A549 (cell line): Measurements from ENCODE around the gene AKR7A2. TPM values are rescaled to one million over a fixed set of nuclear protein-coding genes. Genes with fewer than 3 reads are reported as not detected.

Experiments
- ATAC-seq, 2 experiments: fragments of 200-7000 bp in 1 of 2; fragments of >200 bp in 1 of 2; cut with Nextera tagmentation in 1 of 2; cut with Tn5 transposase in 1 of 2; 3 replicates each; pipeline versions ENCODE4 v1.8.0 to v1.9.1; 2018 to 2020; ENCODE audit warnings: mild to moderate bottlenecking in 1 of 2, moderate library complexity in 1 of 2
- CTCF ChIA-PET: fragments of 300-600 bp; sonication (Branson Sonifier 250); formaldehyde crosslinking; extraction: SDS; loops from one replicate; lab custom pipeline; 2021; ENCODE audit warnings: antibody characterized with exemption, inconsistent platforms; lab: Yijun Ruan, JAX
- POLR2A ChIA-PET: fragments of 350-600 bp; formaldehyde crosslinking; extraction: SDS; loops from one replicate; lab custom pipeline; 2021; ENCODE audit warnings: antibody characterized with exemption, inconsistent platforms; lab: Yijun Ruan, JAX
- DNase-seq, 2 experiments: peaks; one replicate each; pipeline versions ENCODE4 v3.0.0 to v3.0.0-alpha.2; 2011 to 2016; ENCODE audit warnings: low read depth in 1 of 2, low spot score in 1 of 2
- FAIRE-seq: peaks from 2 replicates; lab custom pipeline; 2011; peaks lifted over from hg19 to GRCh38; lab: Jason Lieb, UNC
- H3K27ac ChIP-seq, 2 experiments: fragments of >200 bp; sonication (Bioruptor Twin); formaldehyde crosslinking; 3 replicates each; pipeline ENCODE4 v1.5.1; 2016 to 2017
- H3K4me1 ChIP-seq: fragments of >200 bp; sonication (Bioruptor Twin); formaldehyde crosslinking; 3 replicates; pipeline ENCODE4 v1.6.1; 2016
- H3K4me2 ChIP-seq: fragments of >200 bp; sonication (Bioruptor Twin); formaldehyde crosslinking; 3 replicates; pipeline ENCODE4 v1.6.1; 2016
- H3K4me3 ChIP-seq: fragments of >200 bp; sonication (Bioruptor Twin); formaldehyde crosslinking; 3 replicates; pipeline ENCODE4 v1.5.1; 2016
- H3K9me3 ChIP-seq: fragments of >200 bp; sonication (Bioruptor Twin); formaldehyde crosslinking; 3 replicates; pipeline ENCODE4 v1.6.1; 2016
- BCL3 ChIP-seq: fragments of >200 bp; sonication (Bioruptor Twin); formaldehyde crosslinking; IDR thresholded peaks from 3 replicates; pipeline ENCODE4 v1.6.1; 2016
- CBX2 ChIP-seq: fragments of 200-600 bp; sonication (generic); IDR thresholded peaks from 2 replicates; pipeline ENCODE4 v1.6.1; 2016; ENCODE audit warnings: low read depth, mild to moderate bottlenecking, borderline replicate concordance
- CHD2 ChIP-seq: fragments of 150-350 bp; IDR thresholded peaks from 2 replicates; pipeline ENCODE4 v1.6.1; 2014; ENCODE audit warnings: low read length; ENCODE audit not compliant: partially characterized antibody
- CHD4 ChIP-seq: fragments of 200-600 bp; sonication (generic); IDR thresholded peaks from 2 replicates; pipeline ENCODE4 v1.6.1; 2016; ENCODE audit warnings: antibody characterized with exemption, mild to moderate bottlenecking, borderline replicate concordance
- HEYL ChIP-seq: fragments of 250-450 bp; sonication (Bioruptor Pico); IDR thresholded peaks from 2 replicates; pipeline ENCODE4 v1.8.0; 2021; ENCODE audit warnings: mild to moderate bottlenecking, moderate library complexity
- HOXA7 ChIP-seq: fragments of 250-450 bp; sonication (Bioruptor Pico); IDR thresholded peaks from 2 replicates; pipeline ENCODE4 v1.5.0; 2020; ENCODE audit warnings: mild to moderate bottlenecking, moderate library complexity
- HOXB13 ChIP-seq: fragments of 250-450 bp; sonication (Bioruptor Pico); IDR thresholded peaks from 2 replicates; pipeline ENCODE4 v1.5.0; 2020; ENCODE audit warnings: low read depth, mild to moderate bottlenecking, moderate library complexity
- JUN ChIP-seq, 2 experiments: fragments of >200 bp; sonication (Bioruptor Twin); formaldehyde crosslinking; IDR thresholded peaks; 2 replicates in 1 of 2; 3 replicates in 1 of 2; pipeline ENCODE4 v1.6.1; 2016 to 2017
- KDM1A ChIP-seq: fragments of 200-600 bp; sonication (generic); IDR thresholded peaks from 2 replicates; pipeline ENCODE4 v1.6.1; 2016; ENCODE audit warnings: low read depth, mild to moderate bottlenecking
- MAX ChIP-seq: IDR thresholded peaks from 2 replicates; pipeline ENCODE4 v1.6.1; 2012
- MAZ ChIP-seq: fragments of 150-350 bp; IDR thresholded peaks from 2 replicates; pipeline ENCODE4 v1.6.1; 2014; ENCODE audit warnings: antibody characterized with exemption, low read depth, low read length, borderline replicate concordance
- NFE2L2 ChIP-seq: fragments of 150-350 bp; conservative IDR thresholded peaks from 2 replicates; pipeline ENCODE4 v1.6.1; 2014; ENCODE audit warnings: low read length
- NPAS2 ChIP-seq: fragments of 250-450 bp; sonication (Bioruptor Pico); IDR thresholded peaks from 2 replicates; pipeline ENCODE4 v1.8.0; 2022; ENCODE audit warnings: mild to moderate bottlenecking, moderate library complexity, borderline replicate concordance
- RAD21 ChIP-seq, 2 experiments: fragments of >200 bp in 1 of 2; sonication (Bioruptor Twin) in 1 of 2; formaldehyde crosslinking in 1 of 2; IDR thresholded peaks in 1 of 2; conservative IDR thresholded peaks in 1 of 2; 2 replicates in 1 of 2; 3 replicates in 1 of 2; pipeline ENCODE4 v1.6.1; 2012 to 2018; ENCODE audit warnings: inconsistent platforms in 1 of 2
- RCOR1 ChIP-seq: fragments of 150-350 bp; IDR thresholded peaks from 2 replicates; pipeline ENCODE4 v1.6.1; 2014; ENCODE audit warnings: antibody characterized with exemption, low read length, low read depth
- RFX5 ChIP-seq: fragments of 450-650 bp; IDR thresholded peaks from 2 replicates; pipeline ENCODE4 v1.7.1; 2014; ENCODE audit warnings: antibody characterized with exemption, mild to moderate bottlenecking, moderate library complexity
- SMC3 ChIP-seq: fragments of >200 bp; sonication (Bioruptor Twin); formaldehyde crosslinking; IDR thresholded peaks from 3 replicates; pipeline ENCODE4 v1.6.1; 2018; ENCODE audit warnings: inconsistent platforms
- TFCP2L1 ChIP-seq: fragments of 250-450 bp; sonication (Bioruptor Pico); IDR thresholded peaks from 2 replicates; pipeline ENCODE4 v1.5.0; 2021; ENCODE audit warnings: mild to moderate bottlenecking
- TP53 ChIP-seq: fragments of 250-450 bp; sonication (Bioruptor Pico); IDR thresholded peaks from 2 replicates; pipeline ENCODE4 v1.5.0; 2021; ENCODE audit warnings: mild to moderate bottlenecking, moderate library complexity
- ZSCAN20 ChIP-seq: fragments of 250-450 bp; sonication (Bioruptor Pico); IDR thresholded peaks from 2 replicates; pipeline ENCODE4 v1.8.0; 2022; ENCODE audit warnings: mild to moderate bottlenecking, moderate library complexity
- WGBS: methylation state at CpG from one replicate; pipeline ENCODE4 v1.1.6; 2017; ENCODE audit errors: missing lambda C conversion rate; 5-methylcytosine and 5-hydroxymethylcytosine counted together
- polyA plus RNA-seq, 4 experiments: library from polyadenylated mRNA; depleted of rRNA in 3 of 4; stranded (reverse); fragments of >200 nt; fragmentation: RNase III in 1 of 4; extraction: RNeasy Plus Mini Kit Qiagen cat#74134 plus additional on column Dnase treatment in 1 of 4; gene quantifications; 2 replicates in 3 of 4; 3 replicates in 1 of 4; pipeline ENCODE4 v1.2.3, GENCODE V29; 2011 to 2017
- TF ChIP-seq, protein P1 (sequence below): fragments of 450-650 bp; IDR thresholded peaks from 2 replicates; pipeline ENCODE4 v1.6.1; 2014; ENCODE audit warnings: antibody characterized with exemption
- TF ChIP-seq, protein P2 (sequence below): fragments of >200 bp; sonication (Bioruptor Twin); formaldehyde crosslinking; IDR thresholded peaks from 2 replicates; pipeline ENCODE4 v1.6.1; 2016
- TF ChIP-seq, protein P3 (sequence below): fragments of 150-350 bp; IDR thresholded peaks from 2 replicates; pipeline ENCODE4 v1.6.1; 2014; ENCODE audit warnings: low read depth, mild to moderate bottlenecking, low read length
- TF ChIP-seq, protein P4 (sequence below): IDR thresholded peaks from 2 replicates; pipeline ENCODE4 v1.6.1; 2012; ENCODE audit warnings: low read depth, borderline replicate concordance
- TF ChIP-seq, protein P5 (sequence below): fragments of >200 bp; sonication (Bioruptor Twin); formaldehyde crosslinking; IDR thresholded peaks from 3 replicates; pipeline ENCODE4 v1.5.1; 2016

The AKR7A2 gene
- polyA plus RNA-seq, 2 of the 4 experiments (the other 2 are of a cell fraction): 22.2 to 31.4 TPM

DNA sequence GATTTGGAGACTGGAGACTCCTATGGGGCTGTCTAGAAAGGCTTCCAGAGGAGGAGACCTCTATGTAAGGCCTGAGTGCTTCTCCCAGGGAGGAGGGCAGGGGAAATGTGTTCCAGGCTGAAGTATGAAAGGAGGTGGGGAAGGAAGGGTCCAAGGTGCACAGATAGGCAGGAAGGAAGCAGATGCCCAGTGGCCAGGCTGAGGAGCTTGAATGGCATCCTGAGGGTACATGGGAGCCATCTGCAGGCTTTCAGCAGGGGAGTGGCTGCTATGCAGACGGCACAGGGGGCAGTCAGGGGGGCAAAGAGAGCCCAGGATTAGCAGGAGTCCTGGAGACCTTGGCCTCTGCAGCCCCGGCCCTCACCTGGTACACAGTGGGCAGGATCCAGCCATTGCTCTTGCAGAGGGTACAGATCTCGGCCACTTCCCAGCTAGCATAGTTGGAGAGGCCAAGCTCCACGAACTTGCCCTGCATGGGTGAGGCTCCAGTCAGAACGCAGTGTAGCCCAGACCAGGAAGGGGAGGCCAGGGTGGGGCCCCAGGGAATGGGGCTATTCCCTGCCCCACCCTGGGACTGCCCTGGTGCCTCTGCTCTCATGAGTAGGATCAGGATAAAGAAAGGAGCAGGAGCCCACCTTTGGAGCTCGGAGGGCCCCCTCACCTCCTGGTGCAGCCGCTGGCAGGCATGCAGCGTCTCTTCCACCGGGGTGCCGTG, 4.0 kb downstream of the AKR7A2 start (continued):
- TF ChIP-seq, protein P1, sequence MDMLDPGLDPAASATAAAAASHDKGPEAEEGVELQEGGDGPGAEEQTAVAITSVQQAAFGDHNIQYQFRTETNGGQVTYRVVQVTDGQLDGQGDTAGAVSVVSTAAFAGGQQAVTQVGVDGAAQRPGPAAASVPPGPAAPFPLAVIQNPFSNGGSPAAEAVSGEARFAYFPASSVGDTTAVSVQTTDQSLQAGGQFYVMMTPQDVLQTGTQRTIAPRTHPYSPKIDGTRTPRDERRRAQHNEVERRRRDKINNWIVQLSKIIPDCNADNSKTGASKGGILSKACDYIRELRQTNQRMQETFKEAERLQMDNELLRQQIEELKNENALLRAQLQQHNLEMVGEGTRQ: no peak

- TF ChIP-seq RFX5: no peak
- TF ChIP-seq MAZ: no peak
- TF ChIP-seq MAX: no peak
- TF ChIP-seq, protein P2, sequence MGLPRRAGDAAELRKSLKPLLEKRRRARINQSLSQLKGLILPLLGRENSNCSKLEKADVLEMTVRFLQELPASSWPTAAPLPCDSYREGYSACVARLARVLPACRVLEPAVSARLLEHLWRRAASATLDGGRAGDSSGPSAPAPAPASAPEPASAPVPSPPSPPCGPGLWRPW: no peak
- no peak for TF ChIP-seq RCOR1
- no peak for TF ChIP-seq RAD21 (conservative IDR thresholded peaks at IDR 0.05 in 1 of 2, IDR thresholded peaks at IDR 0.05 in 1 of 2)
- TF ChIP-seq, protein P3, sequence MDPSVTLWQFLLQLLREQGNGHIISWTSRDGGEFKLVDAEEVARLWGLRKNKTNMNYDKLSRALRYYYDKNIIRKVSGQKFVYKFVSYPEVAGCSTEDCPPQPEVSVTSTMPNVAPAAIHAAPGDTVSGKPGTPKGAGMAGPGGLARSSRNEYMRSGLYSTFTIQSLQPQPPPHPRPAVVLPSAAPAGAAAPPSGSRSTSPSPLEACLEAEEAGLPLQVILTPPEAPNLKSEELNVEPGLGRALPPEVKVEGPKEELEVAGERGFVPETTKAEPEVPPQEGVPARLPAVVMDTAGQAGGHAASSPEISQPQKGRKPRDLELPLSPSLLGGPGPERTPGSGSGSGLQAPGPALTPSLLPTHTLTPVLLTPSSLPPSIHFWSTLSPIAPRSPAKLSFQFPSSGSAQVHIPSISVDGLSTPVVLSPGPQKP: no peak
- peaks cover 8% of the 10 kb centered on the region; the same call in 2 of the 3 replicates for H3K4me1 ChIP-seq
- ATAC-seq: no peak
Measured at GRCh38 chr1:19306941-19307340, 5.0 kb downstream of the AKR7A2 start.

DNA sequence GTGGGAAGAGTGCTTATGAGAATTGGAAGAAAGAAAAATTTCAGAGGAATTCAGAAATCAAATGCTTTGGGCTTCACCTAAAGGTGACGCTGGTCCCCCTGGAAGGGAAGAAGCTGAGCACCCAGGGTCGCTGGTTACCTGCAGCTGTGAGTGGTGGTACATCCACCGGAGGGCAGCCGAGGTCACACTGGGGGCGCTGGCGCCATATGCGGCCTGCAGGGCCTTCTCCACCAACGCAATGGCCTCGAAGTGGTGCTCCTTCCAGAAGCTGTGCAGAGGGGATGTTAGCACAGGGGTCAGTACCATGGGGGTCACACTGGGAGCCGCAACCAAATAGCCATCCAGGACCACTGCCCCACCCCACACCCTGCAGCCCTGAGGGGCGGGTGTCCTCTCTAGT, 6.1 kb downstream of the AKR7A2 start:
- Histone ChIP-seq H3K4me3 (no peak overlapping the region), H3K4me2 (no peak overlapping the region), H3K9me3 (no peaks in the 10 kb centered on the region), H3K27ac (no peak overlapping the region), H3K4me1 (peaks cover 5% of the 10 kb centered on the region; the same call in 2 of the 3 replicates)
- TF ChIP-seq JUN (IDR thresholded peaks at IDR 0.05) (no peak), TP53 (no peak), CHD4 (no peak), CHD2 (no peak), RFX5 (no peak), ZSCAN20 (CRISPR knock-in tag) (no peak), BCL3 (no peak), TFCP2L1 (CRISPR knock-in tag) (no peak), NPAS2 (CRISPR knock-in tag) (no peak), NFE2L2 (no peak), HOXA7 (CRISPR knock-in tag) (no peak), HEYL (no peak), SMC3 (no peak), HOXB13 (no peak), KDM1A (no peak), CBX2 (no peak)
- TF ChIP-seq, protein P4, sequence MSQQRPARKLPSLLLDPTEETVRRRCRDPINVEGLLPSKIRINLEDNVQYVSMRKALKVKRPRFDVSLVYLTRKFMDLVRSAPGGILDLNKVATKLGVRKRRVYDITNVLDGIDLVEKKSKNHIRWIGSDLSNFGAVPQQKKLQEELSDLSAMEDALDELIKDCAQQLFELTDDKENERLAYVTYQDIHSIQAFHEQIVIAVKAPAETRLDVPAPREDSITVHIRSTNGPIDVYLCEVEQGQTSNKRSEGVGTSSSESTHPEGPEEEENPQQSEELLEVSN: no peak
- TF ChIP-seq, protein P1: no peak
- TF ChIP-seq, protein P5, sequence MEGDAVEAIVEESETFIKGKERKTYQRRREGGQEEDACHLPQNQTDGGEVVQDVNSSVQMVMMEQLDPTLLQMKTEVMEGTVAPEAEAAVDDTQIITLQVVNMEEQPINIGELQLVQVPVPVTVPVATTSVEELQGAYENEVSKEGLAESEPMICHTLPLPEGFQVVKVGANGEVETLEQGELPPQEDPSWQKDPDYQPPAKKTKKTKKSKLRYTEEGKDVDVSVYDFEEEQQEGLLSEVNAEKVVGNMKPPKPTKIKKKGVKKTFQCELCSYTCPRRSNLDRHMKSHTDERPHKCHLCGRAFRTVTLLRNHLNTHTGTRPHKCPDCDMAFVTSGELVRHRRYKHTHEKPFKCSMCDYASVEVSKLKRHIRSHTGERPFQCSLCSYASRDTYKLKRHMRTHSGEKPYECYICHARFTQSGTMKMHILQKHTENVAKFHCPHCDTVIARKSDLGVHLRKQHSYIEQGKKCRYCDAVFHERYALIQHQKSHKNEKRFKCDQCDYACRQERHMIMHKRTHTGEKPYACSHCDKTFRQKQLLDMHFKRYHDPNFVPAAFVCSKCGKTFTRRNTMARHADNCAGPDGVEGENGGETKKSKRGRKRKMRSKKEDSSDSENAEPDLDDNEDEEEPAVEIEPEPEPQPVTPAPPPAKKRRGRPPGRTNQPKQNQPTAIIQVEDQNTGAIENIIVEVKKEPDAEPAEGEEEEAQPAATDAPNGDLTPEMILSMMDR: no peak
- TF ChIP-seq, protein P2: no peak
- no peak for DNase-seq
- no peak for FAIRE-seq
- ChIA-PET POLR2A (no interaction called here), CTCF (no interaction called here)
- no peak for ATAC-seq
- 88% methylated on average over 6 of the region's 11 CpGs for WGBS

More at GRCh38 chr1:19306941-19307340, 5.0 kb downstream of the AKR7A2 start:
- Histone ChIP-seq H3K4me3 (no peak overlapping the region), H3K4me2 (no peak overlapping the region), H3K9me3 (no peaks in the 10 kb centered on the region), H3K27ac (no peak overlapping the region)
- 92% methylated on average over 6 of the region's 6 CpGs for WGBS
- FAIRE-seq (no peak), DNase-seq (no peak)
- ChIA-PET POLR2A (no interaction called here), CTCF (interaction anchor here (0.6 to 0.8 kb wide), 2 partner anchors 66 to 355 kb away, joined by 3 read pairs; no protein-coding TSS in a partner anchor)
